Globus pallidus (tissue), 1 donor: ENCODE measurements around the gene CDY1.
"Not testable (repeated sequence)": the region's sequence is repeated elsewhere in the genome, so short reads cannot be mapped to it uniquely, and the experiment has no call there.

Experiments used
- DNase-seq: peaks from one replicate; pipeline ENCODE4 v3.0.0-alpha.2; 2015; ENCODE audit warnings: low spot score

Gene CDY1

GRCh38 chrY:25621817-25622216 is at the start of gene CDY1:
CDY1 (plus strand) TSS chrY:25622117; CDS start chrY:25622443, 326 bp downstream.
- DNase-seq: not testable (repeated sequence)

GRCh38 chrY:25593336-25593735 is 28.6 kb upstream of the CDY1 start:
- DNase-seq: not testable (repeated sequence)

- DNase-seq: not testable (repeated sequence)
Observed at GRCh38 chrY:25620209-25620608, 1.7 kb upstream of the CDY1 start.

GRCh38 chrY:25626524-25626923 is 4.6 kb downstream of the CDY1 start:
- not testable (repeated sequence) for DNase-seq

- DNase-seq: not testable (repeated sequence)
Observed at GRCh38 chrY:25630383-25631112, 8.6 kb downstream of the CDY1 start.

- not testable (repeated sequence) for DNase-seq
Observed at GRCh38 chrY:25639852-25640251, 17.9 kb downstream of the CDY1 start.

GRCh38 chrY:25643024-25643915 is 21.4 kb downstream of the CDY1 start:
- DNase-seq: not testable (repeated sequence)
